ENCODE results near the gene KATNB1.

GRCh38 chr16:57759541-57760356 lies 24.2 kb downstream of the KATNB1 start:
- TF ChIP-seq POLR2A (IDR thresholded peaks at IDR 0.05) (no peak), CTCF (IDR thresholded peaks at IDR 0.05) (no peak)

Data from thyroid gland (tissue), 4 donors.